Neural cell (in vitro differentiated cells): Measurements from ENCODE around the gene GABBR2. TPM values are rescaled to one million over a fixed set of nuclear protein-coding genes. Genes with fewer than 3 reads are reported as not detected.
"Not testable (repeated sequence)": the region's sequence is repeated elsewhere in the genome, so short reads cannot be mapped to it uniquely, and the experiment has no call there.

Source experiments
- H2AFZ ChIP-seq: fragments of 200-600, 300-800 bp; sonication (generic), shearing (Covaris generic); 2 replicates; pipeline ENCODE4 v1.6.0; 2014; ENCODE audit warnings: low read depth, mild to moderate bottlenecking, antibody characterized with exemption, low read length, moderate library complexity
- H3F3A ChIP-seq: fragments of 200-600 bp; shearing (Covaris generic); 2 replicates; pipeline ENCODE4 v1.6.1; 2016; ENCODE audit warnings: mild to moderate bottlenecking, moderate library complexity, mixed read lengths, antibody characterized with exemption, low read length; ENCODE audit not compliant: insufficient read depth, poor library complexity, severe bottlenecking
- H3K27ac ChIP-seq: fragments of 200-600, 300-800 bp; sonication (generic), shearing (Covaris generic); 2 replicates; pipeline ENCODE4 v1.5.1; 2014; ENCODE audit warnings: mild to moderate bottlenecking, low read length, moderate library complexity
- H3K27me3 ChIP-seq: fragments of 300-800, 200-600 bp; sonication (generic), shearing (Covaris generic); 2 replicates; pipeline ENCODE4 v1.6.0; 2014; ENCODE audit warnings: mild to moderate bottlenecking, low read depth, low read length, moderate library complexity; ENCODE audit not compliant: insufficient read depth
- H3K36me3 ChIP-seq: fragments of 300-800, 200-600 bp; sonication (generic), shearing (Covaris generic); 2 replicates; pipeline ENCODE4 v1.5.1; 2014; ENCODE audit warnings: mild to moderate bottlenecking, antibody characterized with exemption, low read length, moderate library complexity; ENCODE audit not compliant: insufficient read depth
- H3K4me2 ChIP-seq: fragments of 300-800, 200-600 bp; sonication (generic), shearing (Covaris generic); 2 replicates; pipeline ENCODE4 v1.6.0; 2014; ENCODE audit warnings: mild to moderate bottlenecking, low read length
- H3K4me3 ChIP-seq: fragments of 300-800, 200-600 bp; sonication (generic), shearing (Covaris generic); 2 replicates; pipeline ENCODE4 v1.5.1; 2014; ENCODE audit warnings: mild to moderate bottlenecking, low read length, moderate library complexity
- H3K79me2 ChIP-seq: fragments of 200-600 bp; shearing (Covaris generic); replicated peaks from 2 replicates; pipeline ENCODE4 v1.6.0; 2014; ENCODE audit warnings: mild to moderate bottlenecking, low read length, moderate library complexity; ENCODE audit not compliant: insufficient read depth
- H3K9ac ChIP-seq: fragments of 300-800, 200-600 bp; sonication (generic), shearing (Covaris generic); 2 replicates; pipeline ENCODE4 v1.6.1; 2016; ENCODE audit warnings: mild to moderate bottlenecking, low read length, mixed read lengths
- H3K9me2 ChIP-seq: fragments of 200-600 bp; shearing (Covaris generic); 2 replicates; pipeline ENCODE4 v1.6.1; 2016; ENCODE audit warnings: mild to moderate bottlenecking, low read length, mixed read lengths; ENCODE audit not compliant: insufficient read depth
- H3K9me3 ChIP-seq: fragments of 200-600, 300-800 bp; sonication (generic), shearing (Covaris generic); 2 replicates; pipeline ENCODE4 v1.6.1; 2016; ENCODE audit warnings: mild to moderate bottlenecking, mixed run types, low read length, moderate library complexity, mixed read lengths
- H4K20me1 ChIP-seq: fragments of 200-600 bp; shearing (Covaris generic); 2 replicates; pipeline ENCODE4 v1.6.1; 2016; ENCODE audit warnings: mild to moderate bottlenecking, mixed run types; ENCODE audit not compliant: insufficient read depth
- EP300 ChIP-seq: fragments of 450-650 bp; conservative IDR thresholded peaks from 2 replicates; pipeline ENCODE4 v1.6.1; 2014; ENCODE audit warnings: antibody characterized with exemption, mild to moderate bottlenecking, moderate library complexity; ENCODE audit not compliant: poor library complexity, severe bottlenecking
- EZH2 ChIP-seq: fragments of 200-600, 300-800 bp; shearing (Covaris generic), sonication (generic); IDR thresholded peaks from 2 replicates; pipeline ENCODE4 v1.6.1; 2014; ENCODE audit warnings: antibody characterized with exemption, low read length, borderline replicate concordance, mild to moderate bottlenecking; ENCODE audit not compliant: insufficient read depth, poor library complexity, severe bottlenecking
- MXI1 ChIP-seq: fragments of 450-650 bp; conservative IDR thresholded peaks from 2 replicates; pipeline ENCODE4 v1.6.1; 2014; ENCODE audit warnings: antibody characterized with exemption, mild to moderate bottlenecking; ENCODE audit not compliant: poor library complexity, severe bottlenecking
- POLR2AphosphoS5 ChIP-seq: IDR thresholded peaks from 2 replicates; pipeline ENCODE4 v1.6.1; 2012
- RAD21 ChIP-seq: fragments of 450-650 bp; conservative IDR thresholded peaks from 2 replicates; pipeline ENCODE4 v1.6.1; 2014; ENCODE audit warnings: antibody characterized with exemption, mild to moderate bottlenecking, moderate library complexity
- SMC3 ChIP-seq: fragments of 450-650 bp; conservative IDR thresholded peaks from 2 replicates; pipeline ENCODE4 v1.6.1; 2014; ENCODE audit warnings: antibody characterized with exemption, mild to moderate bottlenecking, moderate library complexity; ENCODE audit not compliant: poor library complexity
- TAF1 ChIP-seq: IDR thresholded peaks from 2 replicates; pipeline ENCODE4 v1.6.1; 2012; ENCODE audit warnings: low read depth
- polyA plus RNA-seq: library from polyadenylated mRNA; depleted of rRNA; stranded (reverse); fragments of >200 nt; gene quantifications from 2 replicates; pipeline ENCODE4 v1.2.3, GENCODE V29; 2014
- TF ChIP-seq, protein P1 (sequence below): IDR thresholded peaks from 2 replicates; pipeline ENCODE4 v1.6.1; 2012; ENCODE audit warnings: borderline replicate concordance
- TF ChIP-seq, protein P2 (sequence below): fragments of 450-650 bp; IDR thresholded peaks from 2 replicates; pipeline ENCODE4 v1.5.1; 2014; ENCODE audit warnings: antibody characterized with exemption, mild to moderate bottlenecking, moderate library complexity; ENCODE audit not compliant: poor library complexity, severe bottlenecking

GABBR2 gene
- polyA plus RNA-seq, 1 donor from 2014 or later = 7.1 TPM

DNA sequence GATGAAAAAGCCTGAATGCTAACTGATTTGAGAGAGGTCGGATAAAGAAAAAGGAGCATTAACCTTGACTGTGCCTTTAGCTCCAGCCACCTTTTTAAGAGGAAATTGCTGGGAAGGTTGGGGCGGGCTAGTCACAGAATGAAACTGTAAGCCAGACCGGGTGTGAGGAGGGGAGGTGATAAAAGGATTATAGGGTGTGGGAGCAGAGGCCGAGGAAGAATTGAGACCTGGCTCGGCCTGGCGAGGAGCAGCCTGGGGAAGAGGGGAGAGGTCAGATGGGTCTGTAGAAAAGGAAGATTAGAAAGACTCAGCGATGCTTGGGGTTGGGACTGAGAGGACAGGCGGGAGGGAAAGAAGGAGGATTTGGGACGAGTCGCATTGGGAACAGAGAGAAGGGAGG lies 439.1 kb downstream of the GABBR2 start:
- not testable (repeated sequence) for H3K9ac ChIP-seq, H3K36me3 ChIP-seq, H3K27ac ChIP-seq, H3K9me2 ChIP-seq, H3K27me3 ChIP-seq, H2AFZ ChIP-seq, H3K4me3 ChIP-seq, H3K9me3 ChIP-seq, H4K20me1 ChIP-seq, H3F3A ChIP-seq, H3K4me2 ChIP-seq, H3K79me2 ChIP-seq

DNA sequence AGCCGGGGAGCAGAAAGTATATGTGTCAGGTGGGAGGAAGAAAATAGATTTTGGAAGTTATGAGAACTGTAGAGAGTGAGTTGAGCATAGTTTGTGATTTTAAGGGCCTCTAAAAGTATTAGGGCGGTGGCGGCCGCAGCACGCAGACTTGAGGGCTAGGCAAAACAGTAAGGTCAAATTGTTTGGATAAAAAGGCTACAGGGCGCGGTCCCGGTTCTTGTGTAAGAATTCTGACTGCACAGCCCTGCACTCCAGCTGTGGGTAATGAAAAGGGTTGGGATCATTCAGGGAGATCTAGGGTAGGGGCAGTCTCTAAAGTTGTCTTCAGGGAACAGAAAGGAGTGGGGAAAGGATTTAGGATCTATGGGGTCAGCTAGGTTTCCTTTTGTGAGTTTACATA lies 441.2 kb downstream of the GABBR2 start:
- H2AFZ ChIP-seq, H3K9me2 ChIP-seq, H3K27me3 ChIP-seq, H3K9ac ChIP-seq, H3K4me2 ChIP-seq, H3K36me3 ChIP-seq, H4K20me1 ChIP-seq, H3F3A ChIP-seq, H3K27ac ChIP-seq, H3K4me3 ChIP-seq, H3K79me2 ChIP-seq, H3K9me3 ChIP-seq: not testable (repeated sequence)

DNA sequence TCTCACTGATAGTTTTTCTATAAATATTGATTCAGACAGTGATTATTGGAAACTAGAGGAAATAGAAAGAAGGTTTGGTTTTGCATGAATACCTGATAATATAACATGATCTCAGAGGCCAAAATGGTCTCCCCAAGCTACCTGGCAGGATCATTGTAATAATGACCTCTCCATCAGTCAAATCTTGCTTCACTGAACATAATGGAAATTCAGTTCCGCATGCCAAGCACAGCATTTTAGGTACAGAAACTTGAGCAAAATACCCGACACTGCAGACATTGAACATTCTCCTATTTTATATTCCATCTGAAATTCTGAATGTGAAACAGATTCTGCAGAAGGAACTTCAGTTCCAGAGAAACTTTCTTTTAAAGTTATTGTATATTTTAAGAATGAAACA lies 444.2 kb downstream of the GABBR2 start:
- H3K4me2 ChIP-seq = no peak overlapping the region
- no peak overlapping the region for H3K9ac ChIP-seq
- no peak overlapping the region for H2AFZ ChIP-seq
- H3K36me3 ChIP-seq = no peaks in the 10 kb centered on the region
- TF ChIP-seq, protein P1, sequence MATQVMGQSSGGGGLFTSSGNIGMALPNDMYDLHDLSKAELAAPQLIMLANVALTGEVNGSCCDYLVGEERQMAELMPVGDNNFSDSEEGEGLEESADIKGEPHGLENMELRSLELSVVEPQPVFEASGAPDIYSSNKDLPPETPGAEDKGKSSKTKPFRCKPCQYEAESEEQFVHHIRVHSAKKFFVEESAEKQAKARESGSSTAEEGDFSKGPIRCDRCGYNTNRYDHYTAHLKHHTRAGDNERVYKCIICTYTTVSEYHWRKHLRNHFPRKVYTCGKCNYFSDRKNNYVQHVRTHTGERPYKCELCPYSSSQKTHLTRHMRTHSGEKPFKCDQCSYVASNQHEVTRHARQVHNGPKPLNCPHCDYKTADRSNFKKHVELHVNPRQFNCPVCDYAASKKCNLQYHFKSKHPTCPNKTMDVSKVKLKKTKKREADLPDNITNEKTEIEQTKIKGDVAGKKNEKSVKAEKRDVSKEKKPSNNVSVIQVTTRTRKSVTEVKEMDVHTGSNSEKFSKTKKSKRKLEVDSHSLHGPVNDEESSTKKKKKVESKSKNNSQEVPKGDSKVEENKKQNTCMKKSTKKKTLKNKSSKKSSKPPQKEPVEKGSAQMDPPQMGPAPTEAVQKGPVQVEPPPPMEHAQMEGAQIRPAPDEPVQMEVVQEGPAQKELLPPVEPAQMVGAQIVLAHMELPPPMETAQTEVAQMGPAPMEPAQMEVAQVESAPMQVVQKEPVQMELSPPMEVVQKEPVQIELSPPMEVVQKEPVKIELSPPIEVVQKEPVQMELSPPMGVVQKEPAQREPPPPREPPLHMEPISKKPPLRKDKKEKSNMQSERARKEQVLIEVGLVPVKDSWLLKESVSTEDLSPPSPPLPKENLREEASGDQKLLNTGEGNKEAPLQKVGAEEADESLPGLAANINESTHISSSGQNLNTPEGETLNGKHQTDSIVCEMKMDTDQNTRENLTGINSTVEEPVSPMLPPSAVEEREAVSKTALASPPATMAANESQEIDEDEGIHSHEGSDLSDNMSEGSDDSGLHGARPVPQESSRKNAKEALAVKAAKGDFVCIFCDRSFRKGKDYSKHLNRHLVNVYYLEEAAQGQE = no peak
- TF ChIP-seq MXI1 (no peak), SMC3 (no peak), EZH2 (no peak)
- H3K27ac ChIP-seq = no peak overlapping the region
- H3F3A ChIP-seq = no peaks in the 10 kb centered on the region
- no peaks in the 10 kb centered on the region for H3K79me2 ChIP-seq
- H4K20me1 ChIP-seq = no peaks in the 10 kb centered on the region
- no peaks in the 10 kb centered on the region for H3K9me2 ChIP-seq
- H3K4me3 ChIP-seq = no peak overlapping the region
- no peaks in the 10 kb centered on the region for H3K9me3 ChIP-seq
- H3K27me3 ChIP-seq = no peaks in the 10 kb centered on the region

DNA sequence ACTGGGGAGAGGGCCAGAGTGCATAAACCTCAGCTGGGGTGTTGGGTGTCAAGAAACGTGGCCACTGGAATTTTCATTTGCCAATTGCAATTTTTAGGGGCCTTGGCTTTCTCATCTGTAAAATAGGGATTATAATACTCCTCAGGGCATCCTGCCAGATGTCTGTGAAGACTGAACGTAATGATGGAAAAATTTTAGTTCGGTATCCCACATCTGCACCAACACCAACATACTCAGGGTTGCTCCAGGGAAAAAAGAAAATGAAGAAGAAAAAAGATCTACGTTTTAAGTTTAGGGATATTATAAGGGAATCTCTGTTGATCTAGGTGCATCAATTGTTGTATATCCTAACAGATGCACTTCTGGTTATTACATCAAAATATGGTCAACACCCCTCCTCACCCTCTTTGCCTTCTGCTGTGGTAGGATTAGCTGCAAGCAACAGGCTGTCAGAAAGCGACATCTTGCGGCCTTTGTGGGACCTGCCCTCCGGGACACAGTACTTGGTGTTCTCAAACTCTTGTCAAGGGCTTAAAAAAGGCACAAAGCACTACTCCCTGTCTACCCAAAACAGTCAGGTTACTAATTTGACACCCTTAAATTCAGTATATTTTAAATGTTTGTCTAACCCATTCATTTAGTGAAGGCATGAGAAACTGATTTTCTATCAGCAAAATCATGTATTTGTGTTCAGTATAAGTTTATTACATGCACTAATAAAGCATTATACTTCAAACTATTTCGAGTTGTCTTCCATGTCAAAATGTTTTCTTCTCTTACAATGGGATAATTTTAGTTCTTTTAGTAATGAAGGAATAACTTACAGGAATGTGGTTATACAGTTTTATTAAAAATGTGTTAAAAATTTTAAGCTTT lies 445.0 kb downstream of the GABBR2 start:
- Histone ChIP-seq H3K27ac (no peak overlapping the region), H3K79me2 (no peaks in the 10 kb centered on the region), H3F3A (no peaks in the 10 kb centered on the region), H4K20me1 (no peaks in the 10 kb centered on the region), H3K36me3 (no peaks in the 10 kb centered on the region), H3K9ac (no peak overlapping the region), H2AFZ (no peak overlapping the region), H3K4me2 (no peak overlapping the region), H3K9me3 (no peaks in the 10 kb centered on the region), H3K27me3 (no peaks in the 10 kb centered on the region), H3K4me3 (no peak overlapping the region), H3K9me2 (no peaks in the 10 kb centered on the region)
- TF ChIP-seq TAF1 (no peak), SMC3 (peak; percentile 93), POLR2AphosphoS5 (no peak), EP300 (no peak), MXI1 (no peak), RAD21 (peak; percentile 90)
- TF ChIP-seq, protein P2, sequence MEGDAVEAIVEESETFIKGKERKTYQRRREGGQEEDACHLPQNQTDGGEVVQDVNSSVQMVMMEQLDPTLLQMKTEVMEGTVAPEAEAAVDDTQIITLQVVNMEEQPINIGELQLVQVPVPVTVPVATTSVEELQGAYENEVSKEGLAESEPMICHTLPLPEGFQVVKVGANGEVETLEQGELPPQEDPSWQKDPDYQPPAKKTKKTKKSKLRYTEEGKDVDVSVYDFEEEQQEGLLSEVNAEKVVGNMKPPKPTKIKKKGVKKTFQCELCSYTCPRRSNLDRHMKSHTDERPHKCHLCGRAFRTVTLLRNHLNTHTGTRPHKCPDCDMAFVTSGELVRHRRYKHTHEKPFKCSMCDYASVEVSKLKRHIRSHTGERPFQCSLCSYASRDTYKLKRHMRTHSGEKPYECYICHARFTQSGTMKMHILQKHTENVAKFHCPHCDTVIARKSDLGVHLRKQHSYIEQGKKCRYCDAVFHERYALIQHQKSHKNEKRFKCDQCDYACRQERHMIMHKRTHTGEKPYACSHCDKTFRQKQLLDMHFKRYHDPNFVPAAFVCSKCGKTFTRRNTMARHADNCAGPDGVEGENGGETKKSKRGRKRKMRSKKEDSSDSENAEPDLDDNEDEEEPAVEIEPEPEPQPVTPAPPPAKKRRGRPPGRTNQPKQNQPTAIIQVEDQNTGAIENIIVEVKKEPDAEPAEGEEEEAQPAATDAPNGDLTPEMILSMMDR = peak; percentile 91
